Measurements from ENCODE around the gene DAAM1. TPM values are rescaled to one million over a fixed set of nuclear protein-coding genes. Genes with fewer than 3 reads are reported as not detected.

The DAAM1 gene
- total RNA-seq, 2 experiments from 2014 or later: 22.2 to 22.4 TPM

DNA sequence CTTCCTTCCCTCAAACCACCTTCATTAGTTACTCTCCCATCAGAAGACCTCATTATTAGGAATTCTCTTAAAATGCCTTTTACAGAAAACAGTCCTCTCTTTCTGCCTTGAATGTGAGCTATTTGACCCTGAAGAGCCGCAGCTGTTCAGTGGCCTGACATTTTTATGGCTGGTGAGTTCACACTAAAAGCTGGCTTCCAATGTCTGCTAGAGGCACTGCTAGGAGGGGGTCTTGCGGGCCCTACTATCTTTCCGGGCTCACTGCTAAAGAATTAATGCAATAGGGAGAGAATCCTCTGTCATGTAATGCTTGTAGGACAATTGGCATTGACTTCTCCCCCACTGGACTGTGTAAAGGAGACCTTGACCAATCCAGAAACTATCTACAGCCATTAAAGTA, 189.0 kb downstream of the DAAM1 start:
- CTCF ChIA-PET: no interaction called here
- no peaks in the 10 kb centered on the region for H3K9me3 Mint-ChIP-seq
- POLR2A ChIA-PET: no interaction called here
- H3K4me1 Mint-ChIP-seq: no peaks in the 10 kb centered on the region
- no peak overlapping the region for H3K27ac Mint-ChIP-seq
- DNase-seq: no peak
- no peak overlapping the region for H3K4me3 Mint-ChIP-seq
- no peaks in the 10 kb centered on the region for H3K36me3 Mint-ChIP-seq (ENCODE audit: low read depth)
- peaks cover 28% of the 10 kb centered on the region for H3K27me3 Mint-ChIP-seq

GRCh38 chr14:59377991-59378601, 189.6 kb downstream of the DAAM1 start:
- CTCF ChIA-PET: no interaction called here
- H3K36me3 Mint-ChIP-seq (ENCODE audit: low read depth): no peaks in the 10 kb centered on the region
- no peaks in the 10 kb centered on the region for H3K4me1 Mint-ChIP-seq
- H3K9me3 Mint-ChIP-seq: no peaks in the 10 kb centered on the region
- peaks cover 34% of the 10 kb centered on the region for H3K27me3 Mint-ChIP-seq
- POLR2A ChIA-PET: no interaction called here
- H3K4me3 Mint-ChIP-seq: no peak overlapping the region
- no peak for DNase-seq
- no peak overlapping the region for H3K27ac Mint-ChIP-seq

- H3K36me3 Mint-ChIP-seq (ENCODE audit: low read depth): no peaks in the 10 kb centered on the region
- ChIA-PET POLR2A (no interaction called here), CTCF (no interaction called here)
- no peaks in the 10 kb centered on the region for H3K9me3 Mint-ChIP-seq
- no peaks in the 10 kb centered on the region for H3K4me1 Mint-ChIP-seq
- peaks cover 11% of the 10 kb centered on the region for H3K27me3 Mint-ChIP-seq
- no peak overlapping the region for H3K4me3 Mint-ChIP-seq
- no peak overlapping the region for H3K27ac Mint-ChIP-seq
- no peak for DNase-seq
Observed at GRCh38 chr14:59389936-59390335, 201.5 kb downstream of the DAAM1 start.

DNA sequence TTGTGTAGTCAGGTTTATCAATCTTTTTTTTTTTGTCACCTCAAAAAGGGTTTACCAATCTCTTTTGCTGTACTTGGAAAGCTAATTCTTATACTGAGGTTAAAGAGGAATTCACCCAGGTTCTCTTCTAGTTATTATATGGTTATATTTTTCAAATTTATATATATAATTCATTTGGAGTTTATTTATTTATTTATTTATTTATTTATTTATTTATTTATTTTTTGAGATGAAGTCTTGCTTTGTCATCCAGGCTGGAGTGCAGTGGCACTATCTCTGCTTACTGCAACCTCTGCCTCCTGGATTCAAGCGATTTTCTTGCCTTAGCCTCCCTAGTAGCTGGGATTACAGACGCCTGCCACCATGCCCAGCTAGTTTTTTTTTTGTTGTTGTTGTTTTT, 202.9 kb downstream of the DAAM1 start:
- no peak overlapping the region for H3K4me3 Mint-ChIP-seq
- peaks cover 13% of the 10 kb centered on the region for H3K27me3 Mint-ChIP-seq
- no peaks in the 10 kb centered on the region for H3K9me3 Mint-ChIP-seq
- H3K4me1 Mint-ChIP-seq: no peaks in the 10 kb centered on the region
- DNase-seq: no peak
- CTCF ChIA-PET: no interaction called here
- no peak overlapping the region for H3K27ac Mint-ChIP-seq
- no peaks in the 10 kb centered on the region for H3K36me3 Mint-ChIP-seq (ENCODE audit: low read depth)
- POLR2A ChIA-PET: no interaction called here

DNA sequence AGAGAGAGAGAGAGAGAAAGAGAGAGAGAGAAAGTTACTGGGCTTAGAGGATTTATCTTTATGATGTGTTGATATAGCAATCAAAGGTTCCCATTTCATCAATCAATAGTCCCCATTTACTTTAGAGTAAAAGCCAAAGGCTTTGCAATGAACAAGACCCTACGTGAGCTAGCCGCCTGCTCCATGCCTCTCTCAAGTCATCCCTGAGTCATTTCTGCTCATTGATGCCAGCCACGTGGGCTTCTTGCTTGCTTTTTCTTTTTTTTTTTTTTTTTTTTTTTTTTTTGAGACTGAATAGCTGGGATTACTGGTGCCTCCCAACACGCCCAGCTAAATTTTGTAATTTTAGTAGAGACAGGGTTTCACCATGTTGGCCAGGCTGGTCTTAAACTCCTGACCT, 205.8 kb downstream of the DAAM1 start:
- ChIA-PET POLR2A (no interaction called here), CTCF (no interaction called here)
- Mint-ChIP-seq H3K27me3 (peaks cover 12% of the 10 kb centered on the region), H3K9me3 (no peaks in the 10 kb centered on the region), H3K4me1 (peaks cover 10% of the 10 kb centered on the region), H3K27ac (no peak overlapping the region), H3K4me3 (no peak overlapping the region), H3K36me3 (ENCODE audit: low read depth) (no peaks in the 10 kb centered on the region)
- no peak for DNase-seq

DNA sequence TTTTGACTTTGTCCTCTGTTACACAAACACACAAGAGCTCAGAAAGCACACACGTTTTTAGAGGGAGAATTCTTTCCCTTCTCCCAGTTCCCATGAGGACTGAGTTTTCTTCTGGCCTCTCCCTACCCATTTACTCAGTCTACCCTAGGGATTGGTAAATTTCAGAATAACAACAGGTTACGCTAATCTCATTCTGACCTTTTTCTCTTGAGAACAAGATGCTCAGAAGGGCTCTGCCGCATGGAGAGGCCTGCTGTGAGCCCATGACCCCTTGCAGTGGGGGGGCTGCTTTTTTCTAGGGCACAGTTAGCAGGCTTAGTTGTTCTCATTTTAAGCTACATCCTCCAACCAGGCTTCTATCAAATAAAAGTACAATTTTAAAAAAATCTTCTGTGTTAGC, 207.2 kb downstream of the DAAM1 start:
- no peak overlapping the region for H3K27ac Mint-ChIP-seq
- peaks cover 12% of the 10 kb centered on the region for H3K27me3 Mint-ChIP-seq
- DNase-seq: no peak
- CTCF ChIA-PET: no interaction called here
- peaks cover 11% of the 10 kb centered on the region for H3K4me1 Mint-ChIP-seq
- POLR2A ChIA-PET: no interaction called here
- H3K9me3 Mint-ChIP-seq: no peaks in the 10 kb centered on the region
- no peaks in the 10 kb centered on the region for H3K36me3 Mint-ChIP-seq (ENCODE audit: low read depth)
- H3K4me3 Mint-ChIP-seq: no peak overlapping the region

DNA sequence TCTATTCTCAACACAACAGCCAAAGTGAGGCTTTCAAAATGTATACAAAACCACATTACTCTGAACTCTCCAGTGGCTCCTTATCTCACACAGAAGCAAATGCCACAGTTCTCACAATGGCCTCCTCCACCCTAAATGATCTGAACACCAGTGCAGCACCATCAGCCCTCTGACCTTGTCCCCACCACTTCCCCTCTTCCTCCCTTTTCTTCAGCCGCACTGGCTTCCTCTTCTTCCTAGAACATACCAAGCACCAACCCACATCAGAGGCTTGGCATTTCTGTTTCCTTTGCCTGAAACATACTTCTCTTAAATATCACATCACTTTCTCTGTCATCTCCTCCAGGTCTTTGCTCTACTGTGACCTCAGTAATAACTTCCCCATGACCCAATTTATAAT, 210.4 kb downstream of the DAAM1 start:
- Mint-ChIP-seq H3K27me3 (peaks cover 25% of the 10 kb centered on the region), H3K36me3 (ENCODE audit: low read depth) (no peaks in the 10 kb centered on the region), H3K4me3 (no peak overlapping the region), H3K9me3 (no peaks in the 10 kb centered on the region), H3K4me1 (peaks cover 11% of the 10 kb centered on the region), H3K27ac (no peak overlapping the region)
- ChIA-PET CTCF (no interaction called here), POLR2A (no interaction called here)
- DNase-seq: peak; percentile 41

DNA sequence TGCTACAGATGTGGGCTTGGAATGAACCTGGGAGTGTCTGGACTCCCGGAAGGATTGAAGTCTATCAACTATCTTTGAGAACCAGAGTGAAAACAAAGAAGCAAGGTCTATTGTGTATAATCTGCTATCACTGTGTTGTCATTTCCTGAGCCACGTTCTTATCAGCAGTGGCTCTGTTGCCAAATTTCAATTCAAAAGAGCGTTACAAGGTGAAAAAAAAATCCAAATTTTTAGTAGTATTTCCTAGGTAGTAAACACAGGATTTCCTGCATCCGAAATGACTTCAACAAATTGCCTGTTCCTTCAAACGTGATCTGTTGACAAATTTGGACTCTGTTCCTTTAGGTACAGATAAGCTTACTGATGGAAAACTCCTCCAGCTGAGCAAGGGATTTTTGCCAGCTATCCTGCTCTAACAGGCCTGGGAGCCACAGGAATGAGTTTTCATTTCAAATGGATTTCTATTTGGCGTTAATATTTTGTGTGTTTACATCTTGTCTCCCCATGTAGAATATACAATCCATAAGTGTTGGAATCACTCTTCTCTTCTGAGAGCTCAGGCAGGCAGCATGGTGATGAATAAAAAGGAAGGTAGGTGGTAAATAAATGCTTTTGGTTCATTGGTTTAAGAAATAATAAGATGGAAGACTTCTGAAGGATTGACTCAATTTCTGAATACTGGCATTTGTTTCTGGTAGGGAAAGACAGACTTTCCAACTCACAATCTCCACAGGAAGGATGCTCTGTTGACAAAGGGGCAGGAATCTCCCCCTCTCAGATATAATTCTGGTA, 218.2 kb downstream of the DAAM1 start:
- CTCF ChIA-PET: no interaction called here
- Mint-ChIP-seq H3K4me3 (no peak overlapping the region), H3K27ac (no peak overlapping the region), H3K4me1 (no peaks in the 10 kb centered on the region), H3K9me3 (peaks cover 10% of the 10 kb centered on the region), H3K36me3 (ENCODE audit: low read depth) (no peaks in the 10 kb centered on the region), H3K27me3 (peaks cover 41% of the 10 kb centered on the region)
- DNase-seq: no peak
- POLR2A ChIA-PET: no interaction called here

DNA sequence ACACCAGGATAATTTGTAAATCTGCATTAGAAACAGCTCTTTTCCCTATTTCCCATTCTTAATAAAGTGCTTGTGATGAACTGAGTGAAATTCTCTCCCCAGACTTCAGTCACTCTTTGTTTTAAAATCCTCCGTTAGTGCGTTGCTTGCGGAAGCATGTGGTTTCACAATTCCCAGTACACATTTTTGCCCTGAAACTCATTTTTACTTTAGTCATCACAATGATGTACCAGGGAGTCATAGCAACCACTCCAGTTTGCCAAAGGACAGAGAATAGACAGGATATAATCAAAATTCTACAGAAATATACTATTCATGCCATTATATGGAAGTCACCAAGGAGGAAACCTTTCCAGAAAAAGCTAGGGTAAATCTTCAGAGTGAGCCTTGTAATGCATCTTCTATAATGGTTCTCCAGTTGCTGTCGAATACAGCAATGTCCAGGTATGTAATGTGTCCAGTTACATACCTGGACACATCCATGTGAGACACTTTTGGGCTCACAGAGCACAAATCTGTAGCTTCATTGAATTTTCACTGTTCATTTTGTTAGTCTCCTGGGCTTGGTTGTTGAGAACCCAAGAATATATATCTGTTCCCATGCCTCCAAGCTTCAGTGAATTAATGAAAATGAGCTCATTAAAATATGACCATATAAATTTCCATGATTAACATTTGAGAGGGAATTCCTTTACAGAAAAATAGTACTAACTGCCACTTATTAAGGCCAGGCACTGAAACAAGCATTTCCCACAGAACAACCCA, 219.0 kb downstream of the DAAM1 start:
- H3K4me1 Mint-ChIP-seq: no peaks in the 10 kb centered on the region
- CTCF ChIA-PET: no interaction called here
- no peak overlapping the region for H3K4me3 Mint-ChIP-seq
- peaks cover 41% of the 10 kb centered on the region for H3K27me3 Mint-ChIP-seq
- POLR2A ChIA-PET: no interaction called here
- DNase-seq: no peak
- peaks cover 13% of the 10 kb centered on the region for H3K9me3 Mint-ChIP-seq
- H3K36me3 Mint-ChIP-seq (ENCODE audit: low read depth): no peaks in the 10 kb centered on the region
- H3K27ac Mint-ChIP-seq: no peak overlapping the region

DNA sequence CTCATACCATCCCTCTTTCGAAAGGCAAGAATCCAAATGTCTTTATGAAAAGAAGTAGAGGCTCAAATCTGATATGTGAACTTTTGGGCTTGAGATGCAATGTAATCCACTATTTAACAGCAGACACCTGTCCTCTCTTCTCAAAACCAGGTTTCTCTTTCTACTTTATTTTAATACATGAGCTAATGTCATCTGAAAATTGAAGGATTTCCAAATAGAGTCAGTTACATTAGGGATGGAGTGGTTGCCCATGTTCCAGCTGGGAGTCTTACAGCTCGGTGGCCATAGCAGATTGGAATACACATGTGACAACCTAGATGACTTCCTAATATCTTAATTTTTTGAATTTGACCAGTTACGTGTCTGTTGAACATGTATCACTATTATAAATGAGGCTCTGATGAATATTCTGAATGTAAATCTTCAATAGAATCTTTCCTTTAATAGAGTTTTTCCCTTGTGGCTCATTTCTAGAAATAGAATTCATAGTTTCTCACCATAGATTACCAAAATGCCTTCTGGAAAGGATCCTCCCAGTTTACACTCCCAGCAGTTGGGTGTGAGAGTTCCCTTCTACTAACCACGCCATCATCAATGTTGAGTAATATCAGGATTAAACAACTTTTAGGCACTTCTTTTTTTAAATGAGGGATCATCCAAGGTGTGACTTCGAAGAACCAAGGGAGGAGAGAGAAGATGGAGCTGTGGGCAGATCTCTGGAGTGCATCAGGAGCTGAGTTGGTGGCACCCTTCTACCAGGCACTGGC, 227.6 kb downstream of the DAAM1 start:
- no peaks in the 10 kb centered on the region for H3K36me3 Mint-ChIP-seq (ENCODE audit: low read depth)
- peaks cover 15% of the 10 kb centered on the region for H3K27me3 Mint-ChIP-seq
- POLR2A ChIA-PET: no interaction called here
- no peak for DNase-seq
- H3K27ac Mint-ChIP-seq: no peak overlapping the region
- no peaks in the 10 kb centered on the region for H3K4me1 Mint-ChIP-seq
- H3K4me3 Mint-ChIP-seq: no peak overlapping the region
- H3K9me3 Mint-ChIP-seq: peaks cover 3% of the 10 kb centered on the region
- CTCF ChIA-PET: no interaction called here

DNA sequence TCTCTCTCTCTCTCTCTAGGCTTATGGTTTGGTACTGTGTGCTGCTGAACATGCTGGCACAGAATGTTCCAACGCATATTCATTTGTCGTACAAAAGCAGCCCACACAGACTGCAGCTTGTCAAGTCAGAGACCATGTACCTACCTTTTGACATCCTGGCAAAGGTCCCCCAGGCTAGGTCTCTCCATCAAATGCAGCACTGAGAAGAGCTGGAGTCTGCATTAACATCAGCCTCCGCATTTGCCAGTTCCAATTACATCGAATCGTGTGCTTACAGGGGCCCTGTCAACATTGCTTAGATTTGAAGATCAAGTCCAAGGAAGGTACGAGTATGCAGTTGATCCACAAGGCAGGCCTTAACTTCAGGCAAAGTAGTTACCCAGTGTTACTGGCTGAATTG, 228.8 kb downstream of the DAAM1 start:
- POLR2A ChIA-PET: no interaction called here
- CTCF ChIA-PET: no interaction called here
- H3K27me3 Mint-ChIP-seq: peaks cover 10% of the 10 kb centered on the region
- no peak overlapping the region for H3K27ac Mint-ChIP-seq
- H3K36me3 Mint-ChIP-seq (ENCODE audit: low read depth): no peaks in the 10 kb centered on the region
- H3K9me3 Mint-ChIP-seq: peaks cover under 1% of the 10 kb centered on the region
- H3K4me3 Mint-ChIP-seq: no peak overlapping the region
- DNase-seq: no peak
- H3K4me1 Mint-ChIP-seq: no peaks in the 10 kb centered on the region

DNA sequence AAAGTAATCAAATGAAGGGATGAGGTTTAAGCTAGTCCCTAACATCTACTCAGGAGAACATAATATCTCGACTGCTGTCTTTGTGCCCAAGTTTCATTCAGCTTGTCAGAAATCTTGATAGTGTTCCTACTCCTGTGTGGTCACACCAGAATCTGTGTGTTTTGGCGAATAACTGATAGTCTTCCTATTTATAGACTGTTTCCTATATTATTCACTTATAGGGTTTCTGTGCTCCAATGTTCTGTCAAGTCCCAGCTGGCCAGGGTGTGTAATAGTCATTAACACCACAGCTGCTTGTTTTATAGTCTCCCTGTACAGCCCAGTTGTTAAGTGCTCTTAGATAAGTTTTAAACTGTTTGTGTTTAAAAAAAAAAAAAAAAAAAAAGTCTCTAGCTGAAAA, 230.8 kb downstream of the DAAM1 start:
- Mint-ChIP-seq H3K27ac (no peak overlapping the region), H3K27me3 (peaks cover 5% of the 10 kb centered on the region), H3K4me1 (no peaks in the 10 kb centered on the region), H3K36me3 (ENCODE audit: low read depth) (no peaks in the 10 kb centered on the region), H3K9me3 (no peaks in the 10 kb centered on the region), H3K4me3 (no peak overlapping the region)
- POLR2A ChIA-PET: no interaction called here
- CTCF ChIA-PET: interaction anchor here (0.9 kb wide), 1 partner anchor 25 kb away, joined by 3 read pairs; no protein-coding TSS in a partner anchor
- no peak for DNase-seq

Measured in activated CD4-positive, alpha-beta memory T cell treated with anti-CD3 and anti-CD28 coated beads, Interleukin-2, amount 10 ng/mL, durations not matched to agents 7 days and 5 days (primary cell).